ENCODE data around the gene NEGR1.

NEGR1 gene

DNA sequence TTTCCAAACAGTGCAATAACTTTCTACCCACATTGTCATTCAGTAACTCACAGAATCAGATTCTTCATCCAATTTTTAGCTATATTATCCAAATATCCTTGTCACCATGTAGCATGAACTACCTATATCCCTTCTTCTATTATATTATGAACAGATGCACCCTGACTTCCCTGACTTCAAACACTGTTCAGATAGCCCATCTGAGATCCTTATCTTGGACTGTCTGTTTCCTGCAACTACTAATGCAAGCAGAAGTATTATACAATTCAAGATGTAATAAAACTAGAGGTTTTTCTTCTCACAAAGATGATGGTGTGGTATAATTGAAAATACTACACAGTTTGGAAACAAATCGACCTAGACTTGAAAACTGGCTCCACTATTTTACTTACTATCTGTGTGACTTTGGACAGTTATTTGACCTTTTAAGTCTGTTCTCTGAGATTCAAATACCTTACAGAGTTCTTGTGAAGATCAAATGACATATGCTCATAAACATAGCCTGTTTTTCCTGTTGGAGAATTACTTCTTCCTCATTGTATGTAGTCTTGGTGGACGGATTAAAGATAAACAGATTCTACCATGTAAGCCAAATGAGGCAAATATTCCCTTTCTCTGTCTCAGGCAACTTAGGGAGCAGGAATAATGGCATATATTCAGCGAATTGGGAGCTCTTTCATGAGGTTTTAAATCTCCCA, 793.6 kb downstream of the NEGR1 start:
- in situ Hi-C loops (cut with HindIII; ENCODE audit: low sequenced_read_pairs) = no loop called here
- DNase-seq (ENCODE audit: low read depth, low spot score) = no peak
- H3K4me3 ChIP-seq (ENCODE audit: low read depth, low read length) = no peak overlapping the region
- TF ChIP-seq, protein P1, sequence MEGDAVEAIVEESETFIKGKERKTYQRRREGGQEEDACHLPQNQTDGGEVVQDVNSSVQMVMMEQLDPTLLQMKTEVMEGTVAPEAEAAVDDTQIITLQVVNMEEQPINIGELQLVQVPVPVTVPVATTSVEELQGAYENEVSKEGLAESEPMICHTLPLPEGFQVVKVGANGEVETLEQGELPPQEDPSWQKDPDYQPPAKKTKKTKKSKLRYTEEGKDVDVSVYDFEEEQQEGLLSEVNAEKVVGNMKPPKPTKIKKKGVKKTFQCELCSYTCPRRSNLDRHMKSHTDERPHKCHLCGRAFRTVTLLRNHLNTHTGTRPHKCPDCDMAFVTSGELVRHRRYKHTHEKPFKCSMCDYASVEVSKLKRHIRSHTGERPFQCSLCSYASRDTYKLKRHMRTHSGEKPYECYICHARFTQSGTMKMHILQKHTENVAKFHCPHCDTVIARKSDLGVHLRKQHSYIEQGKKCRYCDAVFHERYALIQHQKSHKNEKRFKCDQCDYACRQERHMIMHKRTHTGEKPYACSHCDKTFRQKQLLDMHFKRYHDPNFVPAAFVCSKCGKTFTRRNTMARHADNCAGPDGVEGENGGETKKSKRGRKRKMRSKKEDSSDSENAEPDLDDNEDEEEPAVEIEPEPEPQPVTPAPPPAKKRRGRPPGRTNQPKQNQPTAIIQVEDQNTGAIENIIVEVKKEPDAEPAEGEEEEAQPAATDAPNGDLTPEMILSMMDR (IDR thresholded peaks at IDR 0.05; ENCODE audit: low read depth, low read length) = no peak

DNA sequence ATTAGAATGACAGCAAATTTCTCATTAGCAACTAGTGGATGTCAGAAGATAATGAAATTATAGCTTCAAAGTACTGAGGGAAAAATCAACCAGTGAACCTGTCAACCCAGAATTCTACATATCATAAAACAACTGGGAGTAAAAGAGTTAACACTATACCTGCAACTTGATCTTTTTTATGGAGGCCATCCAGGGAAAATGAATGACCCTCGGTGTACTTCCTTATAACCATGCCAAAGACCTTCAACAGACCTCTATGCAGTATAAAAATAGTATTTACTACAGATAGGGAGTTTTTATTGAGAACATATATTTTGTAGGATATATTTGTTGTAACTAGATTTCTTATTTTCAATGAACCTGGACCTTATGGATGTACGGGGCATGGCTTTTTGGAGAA, 809.0 kb downstream of the NEGR1 start:
- DNase-seq (ENCODE audit: low read depth, low spot score) = no peak
- no peak overlapping the region for H3K4me3 ChIP-seq (ENCODE audit: low read depth, low read length)
- in situ Hi-C loops (cut with HindIII; ENCODE audit: low sequenced_read_pairs) = no loop called here
- TF ChIP-seq, protein P1 (IDR thresholded peaks at IDR 0.05; ENCODE audit: low read depth, low read length) = no peak

DNA sequence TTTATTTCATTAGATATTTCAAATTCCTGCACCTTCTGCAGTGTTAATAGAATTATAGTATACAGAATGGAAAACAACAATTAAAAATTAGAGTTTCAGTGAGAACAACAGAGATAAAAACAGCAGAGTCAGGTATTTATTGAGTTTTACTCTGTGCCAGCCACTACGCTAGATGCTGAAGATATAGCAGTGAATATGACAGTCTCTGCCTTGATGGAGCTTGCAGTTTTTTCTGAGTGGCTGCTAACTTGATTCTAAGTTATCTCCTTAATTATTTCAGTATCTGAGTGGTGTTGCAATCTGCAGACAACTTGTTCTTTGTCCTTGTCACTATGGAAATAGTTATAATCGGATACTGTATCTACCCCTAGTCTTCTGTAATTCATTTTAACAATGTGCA, 817.2 kb downstream of the NEGR1 start:
- DNase-seq (ENCODE audit: low read depth, low spot score) = no peak
- no peak overlapping the region for H3K4me3 ChIP-seq (ENCODE audit: low read depth, low read length)
- TF ChIP-seq, protein P1 (IDR thresholded peaks at IDR 0.05; ENCODE audit: low read depth, low read length) = no peak
- in situ Hi-C loops (cut with HindIII; ENCODE audit: low sequenced_read_pairs) = no loop called here

DNA sequence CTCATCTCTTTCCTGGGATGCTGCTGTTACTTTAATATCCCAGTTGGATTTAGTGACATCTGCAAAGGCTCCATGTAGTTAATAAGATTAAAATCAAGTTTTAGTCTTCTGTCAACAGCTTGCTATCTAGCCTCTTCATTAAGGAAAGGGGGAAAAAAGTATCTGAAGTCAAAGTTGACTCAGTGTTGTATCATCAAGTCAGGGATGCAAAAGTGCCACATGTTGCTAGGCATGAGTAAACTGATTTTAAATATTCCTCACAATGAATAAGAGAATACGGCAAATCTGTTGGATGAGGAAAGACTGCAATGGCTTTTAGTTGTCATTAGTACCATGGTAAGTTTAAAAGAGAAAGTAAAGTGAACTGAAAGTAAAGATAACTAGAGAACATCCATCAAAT, 818.3 kb downstream of the NEGR1 start:
- in situ Hi-C loops (cut with HindIII; ENCODE audit: low sequenced_read_pairs) = no loop called here
- DNase-seq (ENCODE audit: low read depth, low spot score) = no peak
- TF ChIP-seq, protein P1 (IDR thresholded peaks at IDR 0.05; ENCODE audit: low read depth, low read length) = no peak
- no peak overlapping the region for H3K4me3 ChIP-seq (ENCODE audit: low read depth, low read length)

DNA sequence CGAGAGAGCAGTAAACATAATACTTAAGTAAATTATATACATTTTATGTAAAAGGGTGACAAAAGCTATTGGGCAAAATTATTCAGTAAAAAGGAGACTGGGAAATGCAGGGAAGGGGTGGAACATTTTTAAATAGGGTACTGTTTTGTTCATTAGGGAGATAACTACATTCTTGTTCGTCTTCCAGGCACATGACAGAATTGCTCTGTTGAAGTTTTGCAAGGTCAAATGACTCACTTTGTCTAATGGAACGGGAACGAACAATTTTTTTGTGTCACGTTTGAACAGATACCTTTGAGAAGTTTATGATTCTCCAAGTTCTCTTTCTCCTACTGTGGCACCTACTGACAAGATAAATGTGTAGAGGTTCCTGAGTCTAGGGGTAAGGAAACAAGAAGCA, 819.2 kb downstream of the NEGR1 start:
- TF ChIP-seq, protein P1 (IDR thresholded peaks at IDR 0.05; ENCODE audit: low read depth, low read length) = no peak
- in situ Hi-C loops (cut with HindIII; ENCODE audit: low sequenced_read_pairs) = no loop called here

DNA sequence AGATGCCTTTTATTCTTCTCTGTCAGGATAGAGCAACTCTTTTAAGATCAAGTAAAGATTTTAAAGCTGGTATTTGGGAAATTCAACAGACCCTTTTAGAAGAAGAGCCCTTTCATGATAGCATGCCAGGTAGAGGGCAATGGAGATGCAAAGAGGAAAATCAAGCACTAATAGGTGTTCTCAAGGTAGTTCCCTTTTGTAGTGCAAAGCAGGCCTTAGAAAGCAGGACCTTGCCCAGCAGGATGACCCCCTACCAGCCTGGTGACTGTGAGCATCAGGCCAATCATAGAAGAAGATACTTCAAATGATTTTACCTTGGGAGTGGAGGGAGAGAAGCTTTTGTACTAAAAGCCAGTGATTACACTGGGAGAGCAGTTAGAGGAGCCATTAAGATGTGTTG, 820.1 kb downstream of the NEGR1 start:
- H3K4me3 ChIP-seq (ENCODE audit: low read depth, low read length) = no peak overlapping the region
- TF ChIP-seq, protein P1 (IDR thresholded peaks at IDR 0.05; ENCODE audit: low read depth, low read length) = no peak
- in situ Hi-C loops (cut with HindIII; ENCODE audit: low sequenced_read_pairs) = no loop called here
- DNase-seq (ENCODE audit: low read depth, low spot score) = no peak

More for the DNA sequence above, 819.2 kb downstream of the NEGR1 start:
- no peak overlapping the region for H3K4me3 ChIP-seq (ENCODE audit: low read depth, low read length)
- DNase-seq (ENCODE audit: low read depth, low spot score) = no peak
